Measurements from ENCODE around the gene ZNF738.
"Not testable (repeated sequence)": the region's sequence is repeated elsewhere in the genome, so short reads cannot be mapped to it uniquely, and the experiment has no call there.

ZNF738 gene

GRCh38 chr19:21323000-21323399 is 35.8 kb upstream of the ZNF738 start:
- DNase-seq (ENCODE audit: low read depth), result no peak
- TF ChIP-seq CTCF (IDR thresholded peaks at IDR 0.05; ENCODE audit: control insufficient read depth, insufficient read depth, low read depth, low read length, missing control alignments), result no peak
- H3K4me3 ChIP-seq (ENCODE audit: control insufficient read depth, low read depth, low read length), result no peak overlapping the region

GRCh38 chr19:21326169-21326568 is 32.6 kb upstream of the ZNF738 start:
- TF ChIP-seq CTCF (IDR thresholded peaks at IDR 0.05; ENCODE audit: control insufficient read depth, insufficient read depth, low read depth, low read length, missing control alignments), result no peak
- no peak overlapping the region for H3K4me3 ChIP-seq (ENCODE audit: control insufficient read depth, low read depth, low read length)
- DNase-seq (ENCODE audit: low read depth), result no peak

- DNase-seq (ENCODE audit: low read depth), result no peak
- TF ChIP-seq CTCF (IDR thresholded peaks at IDR 0.05; ENCODE audit: control insufficient read depth, insufficient read depth, low read depth, low read length, missing control alignments), result no peak
- peak overlapping the region; percentile 66 for H3K4me3 ChIP-seq (ENCODE audit: control insufficient read depth, low read depth, low read length)
Measured at GRCh38 chr19:21328406-21328805, 30.4 kb upstream of the ZNF738 start.

- DNase-seq (ENCODE audit: low read depth), result peak; percentile 71
- peak within 1 kb of the TSS; percentile 66 for H3K4me3 ChIP-seq (ENCODE audit: control insufficient read depth, low read depth, low read length)
- no peak for TF ChIP-seq CTCF (IDR thresholded peaks at IDR 0.05; ENCODE audit: control insufficient read depth, insufficient read depth, low read depth, low read length, missing control alignments)
Measured at GRCh38 chr19:21328885-21329605, 29.8 kb upstream of the ZNF738 start, which contains the start of gene ZNF708. Gene ZNF708, minus strand, starts transcription at chr19:21329410. Its CDS starts 198 bp downstream, at chr19:21329212.

- no peak for TF ChIP-seq CTCF (IDR thresholded peaks at IDR 0.05; ENCODE audit: control insufficient read depth, insufficient read depth, low read depth, low read length, missing control alignments)
- DNase-seq (ENCODE audit: low read depth), result no peak
- no peak overlapping the region for H3K4me3 ChIP-seq (ENCODE audit: control insufficient read depth, low read depth, low read length)
Measured at GRCh38 chr19:21335721-21336120, 23.1 kb upstream of the ZNF738 start.

- not testable (repeated sequence) for H3K4me3 ChIP-seq (ENCODE audit: control insufficient read depth, low read depth, low read length); DNase-seq (ENCODE audit: low read depth)
Measured at GRCh38 chr19:21344841-21345240, 14.0 kb upstream of the ZNF738 start.

- no peak overlapping the region for H3K4me3 ChIP-seq (ENCODE audit: control insufficient read depth, low read depth, low read length)
- no peak for TF ChIP-seq CTCF (IDR thresholded peaks at IDR 0.05; ENCODE audit: control insufficient read depth, insufficient read depth, low read depth, low read length, missing control alignments)
- no peak for DNase-seq (ENCODE audit: low read depth)
Measured at GRCh38 chr19:21352830-21353229, 6.0 kb upstream of the ZNF738 start.
